Type B pancreatic cell (in vitro differentiated cells): ENCODE results near the gene LONRF3. TPM values are rescaled to one million over a fixed set of nuclear protein-coding genes. Genes with fewer than 3 reads are reported as not detected.
"Not testable (repeated sequence)": the region's sequence is repeated elsewhere in the genome, so short reads cannot be mapped to it uniquely, and the experiment has no call there.

Source experiments
- DNase-seq: peaks from one replicate; pipeline ENCODE4 v3.0.0; 2021; ENCODE audit warnings: mixed read lengths; ENCODE audit not compliant: unreplicated experiment; ENCODE audit errors: extremely low spot score
- H3K27ac Mint-ChIP-seq: 2 replicates; pipeline ENCODE4 v1.8.0; 2021; ENCODE audit warnings: mild to moderate bottlenecking, mixed read lengths
- H3K27me3 Mint-ChIP-seq: 2 replicates; pipeline ENCODE4 v1.8.0; 2021; ENCODE audit warnings: mixed read lengths
- H3K36me3 Mint-ChIP-seq: 2 replicates; pipeline ENCODE4 v1.8.0; 2021; ENCODE audit warnings: mixed read lengths
- H3K4me1 Mint-ChIP-seq: one replicate; pipeline ENCODE4 v1.8.0; 2021; ENCODE audit warnings: mixed read lengths; ENCODE audit not compliant: unreplicated experiment
- H3K4me3 Mint-ChIP-seq: 2 replicates; pipeline ENCODE4 v1.8.0; 2021; ENCODE audit warnings: mild to moderate bottlenecking, mixed read lengths
- H3K9me3 Mint-ChIP-seq: 2 replicates; pipeline ENCODE4 v1.8.0; 2021; ENCODE audit warnings: mixed read lengths
- CTCF ChIP-seq: fragments of 200-600 bp; sonication (generic); conservative IDR thresholded peaks from 2 replicates; pipeline ENCODE4 v1.5.0; 2021; ENCODE audit warnings: antibody characterized with exemption, mild to moderate bottlenecking
- total RNA-seq: library from RNA; stranded (reverse); gene quantifications from 2 replicates; pipeline ENCODE4 v1.2.1, GENCODE V29; 2021; ENCODE audit warnings: low replicate concordance

The LONRF3 gene
- total RNA-seq, 1 donor from 2014 or later = 1.5 TPM

GRCh38 chrX:118988911-118989310, 14.5 kb downstream of the LONRF3 start:
- Mint-ChIP-seq H3K27ac (no peak overlapping the region), H3K27me3 (no peaks in the 10 kb centered on the region), H3K4me1 (no peaks in the 10 kb centered on the region), H3K4me3 (no peak overlapping the region), H3K9me3 (no peaks in the 10 kb centered on the region), H3K36me3 (no peaks in the 10 kb centered on the region)
- TF ChIP-seq CTCF = no peak
- no peak for DNase-seq

GRCh38 chrX:118989886-118990285, 15.5 kb downstream of the LONRF3 start:
- no peaks in the 10 kb centered on the region for H3K27me3 Mint-ChIP-seq
- H3K9me3 Mint-ChIP-seq = no peaks in the 10 kb centered on the region
- TF ChIP-seq CTCF = no peak
- DNase-seq = no peak
- no peak overlapping the region for H3K27ac Mint-ChIP-seq
- H3K4me3 Mint-ChIP-seq = no peak overlapping the region
- no peaks in the 10 kb centered on the region for H3K36me3 Mint-ChIP-seq
- no peaks in the 10 kb centered on the region for H3K4me1 Mint-ChIP-seq

- no peak for TF ChIP-seq CTCF
- Mint-ChIP-seq H3K27ac (no peak overlapping the region), H3K4me1 (no peaks in the 10 kb centered on the region), H3K27me3 (no peaks in the 10 kb centered on the region), H3K36me3 (no peaks in the 10 kb centered on the region), H3K4me3 (no peak overlapping the region), H3K9me3 (no peaks in the 10 kb centered on the region)
- peak; percentile 20 for DNase-seq
Measured at GRCh38 chrX:118990512-118991227, 16.3 kb downstream of the LONRF3 start.

- H3K27ac Mint-ChIP-seq, H3K36me3 Mint-ChIP-seq, H3K9me3 Mint-ChIP-seq, H3K27me3 Mint-ChIP-seq, DNase-seq, H3K4me3 Mint-ChIP-seq, H3K4me1 Mint-ChIP-seq: not testable (repeated sequence)
Measured at GRCh38 chrX:118992441-118993121, 18.2 kb downstream of the LONRF3 start.

- Mint-ChIP-seq H3K4me3 (no peak overlapping the region), H3K4me1 (no peaks in the 10 kb centered on the region), H3K27ac (no peak overlapping the region), H3K36me3 (no peaks in the 10 kb centered on the region), H3K27me3 (peaks cover 3% of the 10 kb centered on the region), H3K9me3 (no peaks in the 10 kb centered on the region)
- no peak for DNase-seq
- TF ChIP-seq CTCF = no peak
Measured at GRCh38 chrX:119003462-119003861, 29.0 kb downstream of the LONRF3 start.

GRCh38 chrX:119004920-119005524, 30.6 kb downstream of the LONRF3 start:
- no peaks in the 10 kb centered on the region for H3K9me3 Mint-ChIP-seq
- no peaks in the 10 kb centered on the region for H3K36me3 Mint-ChIP-seq
- peak; percentile 83 for TF ChIP-seq CTCF
- H3K27me3 Mint-ChIP-seq = peaks cover 3% of the 10 kb centered on the region
- DNase-seq = no peak
- H3K4me1 Mint-ChIP-seq = no peaks in the 10 kb centered on the region
- no peak overlapping the region for H3K4me3 Mint-ChIP-seq
- H3K27ac Mint-ChIP-seq = no peak overlapping the region
